Smooth muscle cell (in vitro differentiated cells): ENCODE data around the gene HPSE2. TPM values are rescaled to one million over a fixed set of nuclear protein-coding genes. Genes with fewer than 3 reads are reported as not detected.

Experiments
- DNase-seq: peaks from one replicate; lab custom pipeline; 2025; ENCODE audit not compliant: unreplicated experiment; lab: John Stamatoyannopoulos, UW
- H2AFZ ChIP-seq: fragments of 200-600 bp; sonication (generic); 2 replicates; pipeline ENCODE4 v1.6.0; 2016; ENCODE audit warnings: antibody characterized with exemption, low read depth, mild to moderate bottlenecking
- H3F3A ChIP-seq: fragments of 200-600 bp; sonication (generic); 2 replicates; pipeline ENCODE4 v1.6.0; 2017; ENCODE audit warnings: antibody characterized with exemption, low read depth
- H3K27ac ChIP-seq: fragments of 200-600 bp; sonication (generic); 2 replicates; pipeline ENCODE4 v1.5.1; 2016; ENCODE audit warnings: low read depth, mild to moderate bottlenecking
- H3K27me3 ChIP-seq: fragments of 200-600 bp; sonication (generic); 2 replicates; pipeline ENCODE4 v1.6.1; 2016; ENCODE audit warnings: low read depth, mild to moderate bottlenecking
- H3K36me3 ChIP-seq: fragments of 200-600 bp; sonication (generic); 2 replicates; pipeline ENCODE4 v1.5.1; 2016; ENCODE audit warnings: low read depth
- H3K4me1 ChIP-seq: fragments of 200-600 bp; sonication (generic); 2 replicates; pipeline ENCODE4 v1.5.1; 2016; ENCODE audit warnings: low read depth
- H3K4me2 ChIP-seq: fragments of 200-600 bp; sonication (generic); 2 replicates; pipeline ENCODE4 v1.6.0; 2016; ENCODE audit warnings: mild to moderate bottlenecking
- H3K4me3 ChIP-seq: fragments of 200-600 bp; sonication (generic); 2 replicates; pipeline ENCODE4 v1.5.1; 2016; ENCODE audit warnings: mild to moderate bottlenecking
- H3K79me2 ChIP-seq: fragments of 200-600 bp; sonication (generic); 2 replicates; pipeline ENCODE4 v1.6.0; 2016; ENCODE audit warnings: low read depth, mild to moderate bottlenecking
- H3K9ac ChIP-seq: fragments of 200-600 bp; sonication (generic); 2 replicates; pipeline ENCODE4 v1.6.0; 2016; ENCODE audit warnings: low read depth
- H3K9me3 ChIP-seq: fragments of 200-600 bp; sonication (generic); replicated peaks from 2 replicates; pipeline ENCODE4 v1.5.1; 2016; ENCODE audit warnings: low read depth
- H4K20me1 ChIP-seq: fragments of 200-600 bp; sonication (generic); 2 replicates; pipeline ENCODE4 v1.6.0; 2016; ENCODE audit warnings: low read depth
- CTCF ChIP-seq: fragments of 200-600 bp; sonication (generic); IDR thresholded peaks from 2 replicates; pipeline ENCODE4 v1.5.1; 2017; ENCODE audit warnings: borderline replicate concordance, mild to moderate bottlenecking, antibody characterized with exemption; ENCODE audit not compliant: insufficient read depth, poor library complexity, severe bottlenecking
- WGBS: methylation state at CpG from one replicate; pipeline ENCODE4 v1.1.7; 2016; ENCODE audit warnings: low lambda C conversion rate; 5-methylcytosine and 5-hydroxymethylcytosine counted together
- polyA plus RNA-seq: library from polyadenylated mRNA; unstranded; fragments of >200 nt; fragmentation: Nextera tagmentation; extraction: Ambion mirVana; gene quantifications from 2 replicates; pipeline ENCODE4 v1.2.1, GENCODE V29; 2016
- total RNA-seq: library from RNA; depleted of rRNA; stranded (reverse); fragments of >200 nt; gene quantifications from 2 replicates; pipeline ENCODE4 v1.2.3, GENCODE V29; 2014

HPSE2 gene
- total and polyA plus RNA-seq, 2 experiments from 2014 or later = 0.13 TPM; not detected in 1

GRCh38 chr10:98538472-98538871 is 697.2 kb downstream of the HPSE2 start:
- Histone ChIP-seq H3F3A (no peaks in the 10 kb centered on the region), H3K4me3 (no peak overlapping the region), H4K20me1 (no peaks in the 10 kb centered on the region), H3K4me1 (no peaks in the 10 kb centered on the region), H2AFZ (no peak overlapping the region), H3K4me2 (no peak overlapping the region), H3K79me2 (no peaks in the 10 kb centered on the region), H3K9me3 (no peaks in the 10 kb centered on the region), H3K27ac (no peak overlapping the region), H3K36me3 (no peaks in the 10 kb centered on the region), H3K27me3 (no peaks in the 10 kb centered on the region), H3K9ac (no peak overlapping the region)
- DNase-seq = no peak
- no peak for TF ChIP-seq CTCF

GRCh38 chr10:98536551-98536950 is 699.1 kb downstream of the HPSE2 start:
- DNase-seq = no peak
- TF ChIP-seq CTCF = no peak
- 56% methylated on average over 3 of the region's 3 CpGs for WGBS

GRCh38 chr10:98533746-98534445 is 701.8 kb downstream of the HPSE2 start:
- no peak overlapping the region for H3K9ac ChIP-seq
- no peaks in the 10 kb centered on the region for H4K20me1 ChIP-seq
- WGBS = 94% methylated on average over 3 of the region's 3 CpGs
- no peaks in the 10 kb centered on the region for H3F3A ChIP-seq
- no peaks in the 10 kb centered on the region for H3K9me3 ChIP-seq
- no peak overlapping the region for H3K27ac ChIP-seq
- no peaks in the 10 kb centered on the region for H3K79me2 ChIP-seq
- no peaks in the 10 kb centered on the region for H3K27me3 ChIP-seq
- H3K4me1 ChIP-seq = no peaks in the 10 kb centered on the region
- H3K4me2 ChIP-seq = no peak overlapping the region
- H3K4me3 ChIP-seq = no peak overlapping the region
- no peak for DNase-seq
- TF ChIP-seq CTCF = no peak
- no peaks in the 10 kb centered on the region for H3K36me3 ChIP-seq
- H2AFZ ChIP-seq = no peak overlapping the region

More at GRCh38 chr10:98536551-98536950, 699.1 kb downstream of the HPSE2 start:
- no peaks in the 10 kb centered on the region for H3F3A ChIP-seq
- no peak overlapping the region for H3K27ac ChIP-seq
- H4K20me1 ChIP-seq = no peaks in the 10 kb centered on the region
- H2AFZ ChIP-seq = no peak overlapping the region
- H3K4me2 ChIP-seq = no peak overlapping the region
- no peaks in the 10 kb centered on the region for H3K36me3 ChIP-seq
- no peaks in the 10 kb centered on the region for H3K4me1 ChIP-seq
- H3K9me3 ChIP-seq = no peaks in the 10 kb centered on the region
- H3K79me2 ChIP-seq = no peaks in the 10 kb centered on the region
- H3K27me3 ChIP-seq = no peaks in the 10 kb centered on the region
- H3K4me3 ChIP-seq = no peak overlapping the region
- H3K9ac ChIP-seq = no peak overlapping the region

GRCh38 chr10:98533241-98533640 is 702.4 kb downstream of the HPSE2 start:
- no peaks in the 10 kb centered on the region for H3K79me2 ChIP-seq
- no peak overlapping the region for H3K4me2 ChIP-seq
- WGBS = 66% methylated on average over 3 of the region's 3 CpGs
- no peaks in the 10 kb centered on the region for H3K4me1 ChIP-seq
- no peaks in the 10 kb centered on the region for H3K9me3 ChIP-seq
- no peaks in the 10 kb centered on the region for H3K36me3 ChIP-seq
- H4K20me1 ChIP-seq = no peaks in the 10 kb centered on the region
- H3F3A ChIP-seq = no peaks in the 10 kb centered on the region
- no peak overlapping the region for H2AFZ ChIP-seq
- no peak overlapping the region for H3K27ac ChIP-seq
- DNase-seq = no peak
- no peak overlapping the region for H3K9ac ChIP-seq
- H3K4me3 ChIP-seq = no peak overlapping the region
- TF ChIP-seq CTCF = no peak
- no peaks in the 10 kb centered on the region for H3K27me3 ChIP-seq
